22Rv1 (cell line): ENCODE data around the gene CDKN2AIPNL.
A peak's percentile ranks its signal among the peaks of the same experiment; 100 is the strongest.

ENCODE experiments used
- H3K27ac ChIP-seq: fragments of 450-650 bp; 2 replicates; pipeline ENCODE4 v1.5.1; 2017
- ZFX ChIP-seq: fragments of 450-650 bp; IDR thresholded peaks from 2 replicates; pipeline ENCODE4 v1.6.1; 2017; ENCODE audit warnings: antibody characterized with exemption, borderline replicate concordance
- TF ChIP-seq, protein P1 (sequence below): fragments of 450-650 bp; IDR thresholded peaks from 2 replicates; pipeline ENCODE4 v1.5.1; 2017; ENCODE audit warnings: mild to moderate bottlenecking

CDKN2AIPNL gene

DNA sequence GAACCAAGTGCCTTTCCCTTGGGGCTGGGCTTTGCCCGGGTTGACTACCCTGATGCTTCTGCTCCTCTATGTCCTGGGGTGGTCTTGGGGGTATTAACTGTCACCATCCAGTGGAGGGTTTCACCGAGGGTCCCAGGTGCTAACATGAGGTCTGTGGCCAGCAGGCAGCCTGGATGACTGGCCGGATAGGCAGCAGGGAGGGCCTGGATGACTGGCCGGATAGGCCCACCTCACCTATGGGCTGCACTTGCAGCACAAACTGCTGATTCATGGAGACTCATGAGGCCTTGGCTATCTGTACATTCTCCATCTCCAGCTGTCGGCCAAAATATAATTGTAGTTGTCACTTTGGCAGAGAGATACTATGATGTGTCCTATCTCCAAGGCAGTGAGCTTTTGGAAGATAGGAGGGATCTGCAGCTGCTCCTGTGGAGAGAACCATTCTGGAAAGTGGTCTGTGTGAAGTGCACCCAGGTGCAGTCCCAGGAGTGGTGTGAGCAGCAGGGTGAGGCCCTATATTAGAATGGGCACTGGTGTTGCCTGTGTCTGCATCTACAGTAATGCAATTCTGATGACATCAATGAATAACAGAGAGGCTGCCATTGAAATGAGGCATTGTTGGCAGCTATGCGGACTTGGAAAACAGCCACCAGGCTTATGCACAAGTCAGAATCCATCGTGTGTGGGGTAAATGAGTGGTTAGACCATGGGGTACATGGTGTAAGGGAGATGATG, 26.3 kb upstream of the CDKN2AIPNL start:
- peak overlapping the region; percentile 79 for H3K27ac ChIP-seq
- TF ChIP-seq, protein P1, sequence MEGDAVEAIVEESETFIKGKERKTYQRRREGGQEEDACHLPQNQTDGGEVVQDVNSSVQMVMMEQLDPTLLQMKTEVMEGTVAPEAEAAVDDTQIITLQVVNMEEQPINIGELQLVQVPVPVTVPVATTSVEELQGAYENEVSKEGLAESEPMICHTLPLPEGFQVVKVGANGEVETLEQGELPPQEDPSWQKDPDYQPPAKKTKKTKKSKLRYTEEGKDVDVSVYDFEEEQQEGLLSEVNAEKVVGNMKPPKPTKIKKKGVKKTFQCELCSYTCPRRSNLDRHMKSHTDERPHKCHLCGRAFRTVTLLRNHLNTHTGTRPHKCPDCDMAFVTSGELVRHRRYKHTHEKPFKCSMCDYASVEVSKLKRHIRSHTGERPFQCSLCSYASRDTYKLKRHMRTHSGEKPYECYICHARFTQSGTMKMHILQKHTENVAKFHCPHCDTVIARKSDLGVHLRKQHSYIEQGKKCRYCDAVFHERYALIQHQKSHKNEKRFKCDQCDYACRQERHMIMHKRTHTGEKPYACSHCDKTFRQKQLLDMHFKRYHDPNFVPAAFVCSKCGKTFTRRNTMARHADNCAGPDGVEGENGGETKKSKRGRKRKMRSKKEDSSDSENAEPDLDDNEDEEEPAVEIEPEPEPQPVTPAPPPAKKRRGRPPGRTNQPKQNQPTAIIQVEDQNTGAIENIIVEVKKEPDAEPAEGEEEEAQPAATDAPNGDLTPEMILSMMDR = no peak
- TF ChIP-seq ZFX = no peak

DNA sequence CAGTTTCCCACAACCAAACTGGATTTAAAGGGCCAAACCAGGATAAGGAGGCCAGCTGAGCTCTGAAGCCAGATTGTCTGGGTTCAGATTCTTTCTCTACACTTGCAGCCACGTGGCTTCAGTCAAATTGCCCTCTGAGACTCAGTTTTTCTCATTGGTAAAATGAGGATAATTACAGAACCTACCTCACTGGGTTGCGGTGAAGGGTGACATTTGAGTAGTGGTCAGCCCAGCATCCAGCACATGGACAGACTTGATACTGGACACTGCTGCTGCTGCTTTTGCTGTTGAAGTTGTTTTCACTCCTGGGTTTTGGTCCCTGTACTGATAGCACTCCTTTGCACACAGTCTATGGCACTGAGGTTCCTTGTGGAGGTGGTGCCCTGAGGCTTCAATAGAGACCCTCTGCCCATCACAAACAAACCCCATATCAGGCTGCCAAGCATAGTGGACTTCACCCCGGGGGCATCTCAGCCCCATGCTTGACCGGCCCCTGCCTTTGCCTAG, 25.7 kb upstream of the CDKN2AIPNL start:
- TF ChIP-seq, protein P1 = no peak
- no peak for TF ChIP-seq ZFX

DNA sequence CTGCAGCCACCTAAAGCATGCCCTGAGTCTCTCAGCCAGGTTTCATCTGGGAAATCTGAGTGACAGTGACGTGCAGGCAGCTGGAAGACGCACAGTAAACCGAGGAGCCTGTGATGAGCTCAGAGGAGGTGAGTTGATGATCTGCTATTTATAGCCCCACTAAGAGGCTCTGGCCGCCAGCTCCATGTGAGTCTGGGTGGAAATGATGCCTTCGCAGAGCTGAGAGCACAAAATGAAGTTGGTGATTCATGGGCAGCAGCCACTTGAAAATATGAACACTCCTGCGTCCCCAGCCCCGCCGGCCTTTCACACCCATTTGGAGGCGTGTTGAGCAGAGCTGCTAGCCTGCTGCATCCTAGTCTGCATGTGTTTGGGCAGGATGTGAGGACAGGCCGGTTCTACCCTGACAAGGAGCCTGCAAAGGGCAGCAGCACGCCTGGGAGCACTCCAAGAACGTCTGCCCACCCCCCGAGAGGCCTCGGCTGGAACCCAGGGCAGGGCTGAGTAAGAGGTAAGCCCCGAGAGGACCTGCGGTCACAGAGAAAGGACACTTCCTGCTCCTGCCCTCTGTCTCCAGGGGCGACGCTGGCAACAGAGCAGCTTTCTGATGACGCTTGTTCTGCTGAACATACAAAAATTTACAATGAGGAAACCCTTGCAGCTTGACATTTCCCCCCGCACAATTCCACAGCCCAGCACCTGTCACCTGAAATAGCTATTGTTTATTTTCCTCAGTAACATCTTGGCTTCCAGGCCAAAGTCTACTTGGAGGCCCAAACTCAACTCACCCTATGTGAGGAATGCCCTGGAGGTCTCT, 25.1 kb upstream of the CDKN2AIPNL start:
- H3K27ac ChIP-seq = peak overlapping the region; percentile 79
- TF ChIP-seq ZFX = no peak
- TF ChIP-seq, protein P1 = no peak

More for the DNA sequence above, 25.7 kb upstream of the CDKN2AIPNL start:
- H3K27ac ChIP-seq = peak overlapping the region; percentile 79

DNA sequence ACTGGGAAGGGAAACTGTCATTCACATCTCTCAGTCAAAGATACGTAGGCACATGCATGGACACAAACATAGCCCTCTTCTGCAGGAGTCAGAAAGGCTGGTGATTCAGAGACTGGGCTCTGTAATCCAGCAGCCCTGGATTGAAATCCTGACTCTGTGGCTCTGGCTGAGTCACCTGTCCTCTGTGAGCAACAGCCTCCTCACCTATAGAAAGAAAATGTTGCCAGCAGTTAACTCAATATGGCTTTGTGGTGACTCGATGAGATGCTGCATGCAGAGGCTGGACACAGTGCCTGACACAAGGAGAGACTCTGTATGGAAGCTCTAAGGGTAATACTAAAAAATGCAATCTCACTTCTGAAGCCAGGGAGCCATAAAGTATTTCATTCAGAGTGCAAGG, 23.9 kb upstream of the CDKN2AIPNL start:
- H3K27ac ChIP-seq = peak overlapping the region; percentile 79; the same call in 1 of the 2 replicates
- TF ChIP-seq ZFX = no peak
- TF ChIP-seq, protein P1 = no peak

DNA sequence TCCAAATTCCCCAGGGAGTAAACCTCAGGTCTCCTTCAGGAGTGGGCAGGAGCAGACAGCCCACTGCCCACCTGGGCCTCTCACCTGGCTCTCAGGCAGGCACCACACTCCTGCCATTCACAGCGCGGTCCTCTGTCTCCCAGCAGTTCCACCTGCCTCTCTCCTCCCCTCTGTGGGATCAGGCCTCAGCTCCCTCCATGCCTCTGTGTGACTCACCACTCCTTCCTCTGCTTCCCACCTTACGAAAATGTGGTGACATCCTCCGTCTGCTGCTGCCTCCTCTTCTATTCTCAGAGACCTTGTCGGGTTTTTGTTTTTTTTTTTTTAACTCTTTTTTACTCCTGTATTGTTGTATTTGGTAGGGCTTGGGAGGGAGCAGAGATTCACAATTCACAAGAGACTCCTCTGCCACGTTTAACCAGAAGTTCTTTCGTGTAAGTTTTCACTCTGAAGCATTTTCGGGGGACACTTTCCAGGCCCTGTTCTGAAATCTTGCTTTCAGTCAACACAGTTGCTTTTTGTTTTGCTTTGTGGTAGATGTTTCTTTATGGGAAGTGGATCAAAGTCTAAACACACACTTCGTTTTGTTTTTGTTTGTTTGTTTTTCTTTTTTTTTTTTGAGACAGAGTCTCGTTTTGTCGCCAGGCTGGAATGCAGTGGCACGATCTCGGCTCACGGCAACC, 21.1 kb upstream of the CDKN2AIPNL start:
- no peak for TF ChIP-seq ZFX
- TF ChIP-seq, protein P1 = no peak
- H3K27ac ChIP-seq = no peak overlapping the region; the same call in 1 of the 2 replicates

DNA sequence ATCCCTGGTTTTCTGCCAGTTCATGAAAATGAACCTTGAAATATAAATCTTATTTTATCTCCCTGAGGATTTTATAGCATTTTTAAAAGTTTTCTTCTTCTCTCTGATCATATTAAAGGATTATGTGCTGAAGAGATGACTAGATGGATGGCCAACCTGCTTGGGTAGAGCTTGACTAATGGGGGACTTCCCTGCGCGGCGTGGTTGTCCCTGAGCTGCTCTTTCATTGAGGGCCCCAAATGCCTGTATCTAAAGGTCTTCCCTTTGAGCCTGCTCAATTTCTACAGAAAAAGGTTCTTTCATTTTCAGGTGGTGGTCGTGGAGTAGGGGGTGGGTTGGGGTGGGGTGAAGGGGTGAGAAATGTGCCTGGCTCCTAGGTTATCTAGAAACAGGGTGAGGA, 20.5 kb upstream of the CDKN2AIPNL start:
- H3K27ac ChIP-seq = no peak overlapping the region
- no peak for TF ChIP-seq ZFX
- TF ChIP-seq, protein P1 = no peak
